Myocyte (in vitro differentiated cells): ENCODE results near the gene SSX3. TPM values are rescaled to one million over a fixed set of nuclear protein-coding genes. Genes with fewer than 3 reads are reported as not detected.
"Not testable (repeated sequence)": the region's sequence is repeated elsewhere in the genome, so short reads cannot be mapped to it uniquely, and the experiment has no call there.

Experiments
- DNase-seq: peaks from one replicate; pipeline ENCODE4 v3.0.0-alpha.2; 2012; ENCODE audit warnings: low read depth
- polyA plus RNA-seq: library from polyadenylated mRNA; unstranded; fragments of >200 nt; gene quantifications from one replicate; pipeline ENCODE4 v1.2.1, GENCODE V29; 2012; ENCODE audit warnings: missing spikeins
- total RNA-seq: library from RNA; depleted of rRNA; stranded (reverse); fragments of >200 nt; gene quantifications from 2 replicates; pipeline ENCODE4 v1.2.3, GENCODE V29; 2014

The SSX3 gene, protein sequence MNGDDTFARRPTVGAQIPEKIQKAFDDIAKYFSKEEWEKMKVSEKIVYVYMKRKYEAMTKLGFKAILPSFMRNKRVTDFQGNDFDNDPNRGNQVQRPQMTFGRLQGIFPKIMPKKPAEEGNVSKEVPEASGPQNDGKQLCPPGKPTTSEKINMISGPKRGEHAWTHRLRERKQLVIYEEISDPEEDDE
- not detected in 2 replicates for total RNA-seq
- not detected for polyA plus RNA-seq

DNA sequence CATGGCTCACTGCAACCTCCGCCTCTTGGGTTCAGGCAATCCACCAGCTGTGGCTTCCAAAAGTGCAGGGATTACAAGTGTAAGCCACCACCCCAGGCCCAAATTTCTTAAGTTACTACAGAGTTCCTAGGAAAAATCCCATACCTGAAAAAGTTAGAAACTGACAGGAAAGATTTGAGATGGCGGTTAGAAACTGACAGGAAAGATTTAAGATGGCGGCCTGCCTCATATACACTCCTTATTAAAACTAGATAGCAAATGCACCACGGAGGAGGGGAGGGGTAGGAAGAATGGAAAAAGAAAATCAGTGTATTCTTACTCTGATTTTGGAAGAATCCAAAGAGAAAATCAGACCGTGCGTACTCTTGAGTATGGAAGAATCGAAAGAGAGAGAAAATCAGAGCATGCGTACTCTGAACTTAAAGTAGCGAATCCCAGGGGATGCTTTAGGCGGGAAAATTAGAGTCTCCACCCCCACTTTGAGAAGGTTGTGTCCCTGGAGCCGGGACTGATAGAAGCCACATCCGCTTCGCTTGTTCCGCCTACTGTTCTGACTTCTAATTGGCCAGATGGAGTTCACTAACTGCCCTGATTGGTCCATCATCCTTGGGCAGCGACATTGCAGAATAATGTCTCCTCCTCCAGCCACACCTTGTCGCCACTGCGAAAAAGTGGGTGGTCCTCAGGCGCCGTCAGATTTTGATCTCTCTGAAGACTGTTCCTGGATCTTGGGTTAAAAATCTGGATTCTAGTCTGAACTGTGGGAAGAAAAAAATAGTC is at the start of gene SSX3:
TSS of gene SSX3 (minus strand) at position 389 of the 780 bp plus-strand sequence. CDS start 1,454 bp downstream, outside the sequence.
- not testable (repeated sequence) for DNase-seq

DNA sequence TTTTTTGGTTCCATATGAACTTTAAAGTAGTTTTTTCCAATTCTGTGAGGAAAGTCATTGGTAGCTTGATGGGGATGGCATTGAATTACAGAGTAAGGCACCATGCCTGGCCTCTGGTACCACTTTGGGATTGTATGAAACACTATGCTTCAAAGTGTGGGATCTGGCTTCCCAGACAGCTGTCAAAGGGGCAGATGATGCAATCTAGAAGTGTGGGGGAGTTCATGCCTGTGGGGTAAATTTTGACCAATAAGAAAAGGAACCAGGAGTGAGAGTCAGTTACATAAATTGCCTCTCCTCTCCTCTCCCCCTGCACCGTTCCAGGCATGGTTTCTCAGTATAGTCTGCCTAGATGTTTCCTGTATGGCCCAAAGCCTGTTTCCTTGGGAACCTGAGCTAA is 41.3 kb upstream of the SSX3 start:
- peak; percentile 55 for DNase-seq

DNA sequence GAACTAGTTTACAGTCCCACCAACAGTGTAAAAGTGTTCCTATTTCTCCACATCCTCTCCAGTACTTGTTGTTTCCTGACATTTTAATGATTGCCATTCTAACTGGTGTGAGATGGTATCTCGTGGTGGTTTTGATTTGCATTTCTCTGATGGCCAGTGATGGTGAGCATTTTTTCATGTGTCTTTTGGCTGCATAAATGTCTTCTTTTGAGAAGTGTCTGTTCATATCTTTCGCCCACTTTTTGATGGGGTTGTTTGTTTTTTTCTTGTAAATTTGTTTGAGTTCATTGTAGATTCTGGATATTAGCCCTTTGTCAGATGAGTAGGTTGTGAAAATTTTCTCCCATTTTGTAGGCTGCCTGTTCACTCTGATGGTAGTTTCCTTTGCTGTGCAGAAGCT is 40.4 kb upstream of the SSX3 start:
- DNase-seq, result not testable (repeated sequence)

DNA sequence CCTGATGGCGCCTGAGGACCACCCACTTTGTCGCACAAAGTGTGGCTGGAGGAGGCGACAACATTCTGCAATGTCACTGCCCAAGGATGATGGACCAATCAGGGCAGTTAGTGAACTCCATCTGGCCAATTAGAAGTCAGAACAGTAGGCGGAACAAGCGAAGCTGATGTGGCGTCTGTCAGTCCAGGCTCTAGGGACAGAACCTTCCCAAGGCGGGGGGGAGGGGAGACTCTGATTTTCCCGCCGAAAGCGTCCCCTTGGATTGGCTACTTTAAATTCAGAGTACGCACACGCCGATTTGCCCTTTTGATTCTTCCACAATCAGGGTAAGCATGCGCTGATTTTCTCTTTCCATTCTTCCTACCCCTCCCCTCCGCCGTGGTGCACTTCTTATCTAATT is 26.7 kb upstream of the SSX3 start, which contains the start of gene SSX4:
TSS of gene SSX4 (plus strand) at position 301 of the 400 bp plus-strand sequence. CDS start 515 bp downstream, outside the sequence.
- DNase-seq, result not testable (repeated sequence)

DNA sequence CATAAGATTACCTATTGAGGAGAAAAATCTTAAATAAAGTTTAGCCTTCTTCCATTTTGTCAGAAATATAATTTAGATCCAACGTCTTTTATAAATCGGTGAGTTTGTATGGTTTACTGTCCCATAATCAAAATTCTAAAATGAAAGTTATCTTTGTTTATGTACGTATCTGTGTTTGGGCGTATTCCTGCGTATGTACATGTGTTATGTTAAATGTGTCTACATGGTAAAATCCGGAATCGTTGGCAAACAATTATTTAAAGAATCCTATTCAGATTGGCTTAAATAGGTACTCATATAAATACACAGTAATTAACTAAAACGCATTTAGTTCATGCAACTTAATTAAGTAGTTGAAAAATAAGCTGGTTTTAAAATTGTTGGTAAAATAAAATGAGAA is 13.9 kb upstream of the SSX3 start:
- DNase-seq, result not testable (repeated sequence)

DNA sequence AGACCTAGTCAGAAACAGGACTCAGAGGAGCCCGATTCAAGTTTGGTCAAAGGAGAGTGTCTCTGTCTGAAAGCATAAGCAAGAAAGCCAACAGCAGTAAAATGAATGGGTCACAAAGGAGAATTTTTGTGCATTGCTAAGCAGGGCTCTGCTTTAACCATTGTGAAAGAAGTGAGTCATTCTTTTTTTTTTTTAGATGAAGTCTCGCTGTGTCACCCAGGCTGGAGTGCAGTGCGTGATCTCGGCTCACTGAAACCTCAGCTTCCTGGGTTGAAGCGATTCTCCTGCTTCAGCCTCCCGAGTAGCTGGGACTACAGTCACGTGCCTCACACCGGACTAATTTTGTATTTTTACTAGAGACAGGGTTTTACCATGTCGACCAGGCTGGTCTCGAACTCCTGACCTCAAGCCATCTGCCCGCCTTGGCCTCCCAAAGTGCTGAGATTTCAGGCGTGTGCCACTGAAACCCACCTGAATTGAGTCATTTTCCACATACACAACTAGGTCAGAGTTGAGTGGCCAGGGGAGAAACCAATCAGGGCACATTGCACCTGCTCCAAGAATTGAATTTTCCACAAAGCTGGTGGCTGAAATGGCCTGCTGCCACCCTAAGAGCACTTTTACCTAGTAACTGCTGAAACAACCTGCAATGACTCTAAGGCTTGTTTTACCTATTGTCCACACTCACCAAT is 11.4 kb upstream of the SSX3 start:
- DNase-seq, result not testable (repeated sequence)

DNA sequence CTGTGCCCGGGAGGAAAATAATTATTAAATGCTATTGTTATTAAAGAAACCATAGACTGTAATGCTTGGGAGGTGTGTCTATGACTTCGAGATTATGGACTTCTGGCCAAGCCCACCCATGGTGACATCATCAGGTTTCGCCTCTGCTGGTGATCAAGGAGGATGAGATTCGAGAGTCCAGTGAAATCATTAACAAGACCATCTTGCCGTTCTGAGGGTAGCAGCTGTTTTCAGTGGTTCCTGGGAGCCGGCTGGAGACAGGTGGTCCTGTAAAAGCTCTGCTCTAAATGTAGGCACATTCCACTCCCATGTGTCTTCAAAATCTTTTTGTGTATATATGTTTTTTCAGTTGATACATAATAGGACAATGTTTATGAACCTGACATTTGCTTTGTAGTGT is 2.8 kb upstream of the SSX3 start:
- peak; percentile 52 for DNase-seq

DNA sequence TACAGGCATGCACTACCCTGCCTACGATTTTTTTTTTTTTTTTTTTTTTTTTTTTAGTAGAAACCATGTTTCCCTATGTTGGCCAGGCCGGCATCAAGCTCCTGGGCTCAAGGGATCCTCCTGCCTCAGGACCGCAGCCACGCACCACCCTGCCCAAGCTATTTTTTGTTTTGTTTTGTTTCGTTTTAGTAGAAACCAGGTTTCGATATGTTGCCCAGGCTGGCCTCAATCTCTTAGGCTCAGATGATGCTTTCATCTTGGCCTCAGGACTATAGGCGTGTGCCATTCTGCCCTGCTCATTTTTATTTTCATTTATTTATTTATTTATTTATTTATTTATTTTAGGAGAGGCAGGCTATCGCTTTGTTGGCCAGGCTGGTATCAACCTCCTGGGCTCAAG is 1.2 kb upstream of the SSX3 start:
- DNase-seq, result no peak

DNA sequence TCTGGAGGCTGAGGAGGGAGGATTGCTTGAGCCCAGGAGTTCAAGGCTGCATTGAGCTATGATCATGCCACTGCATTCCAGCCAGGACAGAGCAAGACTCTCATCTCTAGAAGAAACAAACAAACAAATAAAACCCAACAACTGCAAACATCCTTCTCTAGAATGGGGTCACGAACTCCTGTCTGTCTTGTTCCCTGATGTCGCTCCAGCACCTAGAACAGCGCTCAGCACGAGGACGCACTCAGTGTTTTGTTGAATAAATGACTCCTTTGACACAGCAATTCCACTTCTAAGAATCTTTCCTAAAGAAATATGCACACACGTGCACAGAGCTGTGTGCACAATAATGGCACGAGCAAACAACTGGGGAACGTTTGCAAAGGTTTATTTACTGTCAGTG is 10.4 kb downstream of the SSX3 start:
- not testable (repeated sequence) for DNase-seq

DNA sequence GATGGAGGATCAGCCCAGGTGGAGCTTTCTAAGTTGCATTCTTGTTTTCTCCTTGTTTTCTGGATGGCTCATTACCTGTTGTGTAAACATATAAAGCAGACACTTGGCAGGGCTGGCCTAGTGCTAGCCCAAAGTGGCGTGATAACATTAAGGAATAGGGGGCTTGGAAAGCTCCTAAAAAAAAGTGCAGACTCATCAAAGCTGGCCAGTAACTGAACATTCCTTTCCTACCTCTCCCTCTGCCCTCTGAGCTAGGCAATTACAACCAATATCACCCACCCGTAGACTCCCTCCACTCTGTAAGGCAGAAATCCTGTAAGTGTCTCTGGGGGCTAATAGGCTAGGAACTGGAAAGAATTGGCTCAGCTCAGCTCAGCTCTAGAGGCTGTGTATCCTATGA is 42.5 kb downstream of the SSX3 start:
- DNase-seq, result not testable (repeated sequence)

DNA sequence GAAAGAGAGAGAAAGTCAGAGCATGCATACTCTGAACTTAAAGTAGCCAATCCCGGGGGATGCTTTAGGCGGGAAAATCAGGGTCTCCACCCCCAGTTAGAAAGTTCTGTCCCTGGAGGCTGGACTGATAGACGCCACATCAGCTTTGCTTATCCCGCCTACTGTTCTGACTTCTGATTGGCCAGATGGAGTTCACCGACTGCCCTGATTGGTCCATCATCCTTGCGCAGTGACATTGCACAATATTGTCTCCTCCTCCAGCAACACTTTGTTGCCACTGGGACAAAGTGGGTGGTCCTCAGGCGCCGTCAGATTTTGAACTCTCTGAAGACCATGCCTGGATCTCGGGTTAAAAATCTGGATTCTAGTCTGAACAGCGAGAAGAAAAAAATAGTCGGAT is 50.3 kb downstream of the SSX3 start:
- no peak for DNase-seq

Other genes starting within 250 kb of the SSX3 start
- not detected in 2 replicates for gene SPACA5B, start 226.1 kb downstream of the SSX3 start, total RNA-seq
- not detected in 2 replicates for gene SSX5, start 159.9 kb downstream of the SSX3 start, total RNA-seq
- not detected in 2 replicates for gene SSX1, start 101.3 kb downstream of the SSX3 start, total RNA-seq
- gene SSX4, start 26.8 kb upstream of the SSX3 start, total RNA-seq, result 0.64 and 0.78 TPM in 2 replicates
- 0.64 and 0.78 TPM in 2 replicates for gene SSX4B, start 55.3 kb upstream of the SSX3 start, total RNA-seq
- gene SLC38A5, start 113.6 kb upstream of the SSX3 start, total RNA-seq, result 1.8 and 2.3 TPM in 2 replicates
- 79.5 and 90.0 TPM in 2 replicates for gene FTSJ1, start 119.5 kb upstream of the SSX3 start, total RNA-seq
- gene PORCN, start 152.3 kb upstream of the SSX3 start, total RNA-seq, result 33.1 and 34.2 TPM in 2 replicates
- 30.2 and 46.1 TPM in 2 replicates for gene EBP, start 165.1 kb upstream of the SSX3 start, total RNA-seq
- 8.4 and 8.6 TPM in 2 replicates for gene TBC1D25, start 183.0 kb upstream of the SSX3 start, total RNA-seq
- gene RBM3, start 217.8 kb upstream of the SSX3 start, total RNA-seq, result 57.4 and 69.8 TPM in 2 replicates
- gene WDR13, start 240.8 kb upstream of the SSX3 start, total RNA-seq, result 110 and 139 TPM in 2 replicates